Retinal pigment epithelial cell (primary cell): ENCODE data around the gene TXNRD1.
A peak's percentile ranks its signal among the peaks of the same experiment; 100 is the strongest.

Experiments
- DNase-seq: peaks from one replicate; pipeline ENCODE4 v3.0.0-alpha.2; 2010; ENCODE audit warnings: low read depth
- H3K4me3 ChIP-seq: 2 replicates; pipeline ENCODE4 v1.5.1; 2011; ENCODE audit warnings: mild to moderate bottlenecking, low read length, control low read depth, moderate library complexity
- CTCF ChIP-seq: conservative IDR thresholded peaks from 2 replicates; pipeline ENCODE4 v1.5.1; 2011; ENCODE audit warnings: low read depth, low read length, control low read depth, inconsistent platforms

Gene TXNRD1

GRCh38 chr12:104182621-104183378 lies 32.8 kb upstream of the TXNRD1 start:
- no peak for DNase-seq
- H3K4me3 ChIP-seq = no peak overlapping the region
- TF ChIP-seq CTCF = no peak

- H3K4me3 ChIP-seq = no peak overlapping the region
- TF ChIP-seq CTCF = no peak
- DNase-seq = no peak
These were observed 32.1 kb upstream of the TXNRD1 start for GRCh38 chr12:104183443-104183842.

GRCh38 chr12:104187446-104188155 lies 28.0 kb upstream of the TXNRD1 start:
- TF ChIP-seq CTCF = no peak
- H3K4me3 ChIP-seq = no peak overlapping the region
- DNase-seq = no peak

GRCh38 chr12:104188534-104188933 lies 27.0 kb upstream of the TXNRD1 start:
- no peak overlapping the region for H3K4me3 ChIP-seq
- no peak for DNase-seq
- no peak for TF ChIP-seq CTCF

- no peak for TF ChIP-seq CTCF
- peak; percentile 40 for DNase-seq
- H3K4me3 ChIP-seq = no peak overlapping the region
These were observed 25.5 kb upstream of the TXNRD1 start for GRCh38 chr12:104189915-104190555.

GRCh38 chr12:104190641-104191176 lies 24.9 kb upstream of the TXNRD1 start:
- no peak for TF ChIP-seq CTCF
- no peak overlapping the region for H3K4me3 ChIP-seq
- no peak for DNase-seq
